OCI-LY7 (cell line): ENCODE data around the gene DPYD.

ENCODE experiments used
- CTCF ChIP-seq: fragments of 200-600 bp; sonication (generic); conservative IDR thresholded peaks from 2 replicates; pipeline ENCODE4 v1.5.1; 2014; ENCODE audit warnings: mild to moderate bottlenecking, antibody characterized with exemption, low read length, moderate library complexity, mixed read lengths
- EZH2phosphoT487 ChIP-seq: fragments of 200-600 bp; sonication (generic); IDR thresholded peaks from 2 replicates; pipeline ENCODE4 v1.6.1; 2018; ENCODE audit warnings: low read depth, borderline replicate concordance, mild to moderate bottlenecking, mixed run types, antibody characterized with exemption, low read length, moderate library complexity, mixed read lengths

GRCh38 chr1:97270508-97271307 lies 650.1 kb downstream of the DPYD start:
- TF ChIP-seq CTCF (no peak), EZH2phosphoT487 (no peak)
